Measurements from ENCODE around the gene CDKAL1.

GRCh38 chr6:20840675-20841074 lies 306.4 kb downstream of the CDKAL1 start:
- TF ChIP-seq CEBPB (IDR thresholded peaks at IDR 0.05) (no peak), CREB1 (IDR thresholded peaks at IDR 0.05; ENCODE audit: low read depth) (no peak), TAF1 (IDR thresholded peaks at IDR 0.05; ENCODE audit: low read depth) (no peak), REST (IDR thresholded peaks at IDR 0.05; ENCODE audit: low read depth) (no peak), FOXM1 (IDR thresholded peaks at IDR 0.05; ENCODE audit: borderline replicate concordance, low read depth) (no peak), USF1 (IDR thresholded peaks at IDR 0.05) (no peak), EP300 (IDR thresholded peaks at IDR 0.05; ENCODE audit: borderline replicate concordance) (no peak), NFIC (IDR thresholded peaks at IDR 0.05) (no peak), MAX (IDR thresholded peaks at IDR 0.05) (no peak), RAD21 (IDR thresholded peaks at IDR 0.05; ENCODE audit: low read depth) (no peak), EGR1 (IDR thresholded peaks at IDR 0.05) (no peak), TCF12 (IDR thresholded peaks at IDR 0.05; ENCODE audit: low read depth) (no peak)
